ENCODE results near the gene SNAPC1.

DNA sequence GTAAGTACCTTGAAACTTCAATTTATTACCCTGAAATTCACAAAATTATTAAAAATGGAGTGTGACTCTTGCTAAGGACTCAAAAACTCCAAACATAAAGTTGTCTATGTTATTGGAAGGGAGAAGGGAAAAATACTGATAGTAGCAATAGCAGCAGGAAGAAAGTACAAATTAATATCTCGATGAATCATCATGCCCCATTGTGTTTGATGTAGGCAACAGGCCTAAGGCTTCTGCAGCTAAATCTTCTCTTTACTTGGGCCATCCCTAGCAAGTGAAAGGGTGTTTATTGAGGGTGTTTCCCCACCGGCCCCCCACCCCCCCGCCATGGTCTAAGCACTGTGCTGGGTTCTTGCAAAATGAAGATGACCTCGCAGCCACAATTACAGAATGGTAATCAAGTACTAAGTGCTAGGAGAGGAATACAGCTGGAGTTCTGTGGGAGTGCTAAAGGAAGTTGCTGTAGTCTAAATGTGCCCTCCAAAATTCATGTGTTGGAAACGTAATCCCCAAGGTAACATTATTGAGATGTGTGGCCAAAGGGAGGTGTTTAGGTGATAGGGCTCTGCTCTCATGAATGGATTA lies 76.5 kb downstream of the SNAPC1 start:
- TF ChIP-seq, protein P1, sequence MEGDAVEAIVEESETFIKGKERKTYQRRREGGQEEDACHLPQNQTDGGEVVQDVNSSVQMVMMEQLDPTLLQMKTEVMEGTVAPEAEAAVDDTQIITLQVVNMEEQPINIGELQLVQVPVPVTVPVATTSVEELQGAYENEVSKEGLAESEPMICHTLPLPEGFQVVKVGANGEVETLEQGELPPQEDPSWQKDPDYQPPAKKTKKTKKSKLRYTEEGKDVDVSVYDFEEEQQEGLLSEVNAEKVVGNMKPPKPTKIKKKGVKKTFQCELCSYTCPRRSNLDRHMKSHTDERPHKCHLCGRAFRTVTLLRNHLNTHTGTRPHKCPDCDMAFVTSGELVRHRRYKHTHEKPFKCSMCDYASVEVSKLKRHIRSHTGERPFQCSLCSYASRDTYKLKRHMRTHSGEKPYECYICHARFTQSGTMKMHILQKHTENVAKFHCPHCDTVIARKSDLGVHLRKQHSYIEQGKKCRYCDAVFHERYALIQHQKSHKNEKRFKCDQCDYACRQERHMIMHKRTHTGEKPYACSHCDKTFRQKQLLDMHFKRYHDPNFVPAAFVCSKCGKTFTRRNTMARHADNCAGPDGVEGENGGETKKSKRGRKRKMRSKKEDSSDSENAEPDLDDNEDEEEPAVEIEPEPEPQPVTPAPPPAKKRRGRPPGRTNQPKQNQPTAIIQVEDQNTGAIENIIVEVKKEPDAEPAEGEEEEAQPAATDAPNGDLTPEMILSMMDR (IDR thresholded peaks at IDR 0.05; ENCODE audit: low read depth, low read length) = no peak
- TF ChIP-seq POLR2A (IDR thresholded peaks at IDR 0.05; ENCODE audit: extremely low read depth, insufficient read length) = no peak
